Activated CD8-positive, alpha-beta memory T cell treated with anti-CD3 and anti-CD28 coated beads, Interleukin-2, amount 50 U/mL, for 1 hour (primary cell): ENCODE data around the gene MAD1L1.
"Not testable (repeated sequence)": the region's sequence is repeated elsewhere in the genome, so short reads cannot be mapped to it uniquely, and the experiment has no call there.

Source experiments
- DNase-seq: peaks from one replicate; pipeline ENCODE4 v3.0.0-alpha.2; 2020; ENCODE audit errors: extremely low read depth

MAD1L1 gene

GRCh38 chr7:1990001-1990670 is 242.6 kb downstream of the MAD1L1 start:
- DNase-seq: no peak

DNA sequence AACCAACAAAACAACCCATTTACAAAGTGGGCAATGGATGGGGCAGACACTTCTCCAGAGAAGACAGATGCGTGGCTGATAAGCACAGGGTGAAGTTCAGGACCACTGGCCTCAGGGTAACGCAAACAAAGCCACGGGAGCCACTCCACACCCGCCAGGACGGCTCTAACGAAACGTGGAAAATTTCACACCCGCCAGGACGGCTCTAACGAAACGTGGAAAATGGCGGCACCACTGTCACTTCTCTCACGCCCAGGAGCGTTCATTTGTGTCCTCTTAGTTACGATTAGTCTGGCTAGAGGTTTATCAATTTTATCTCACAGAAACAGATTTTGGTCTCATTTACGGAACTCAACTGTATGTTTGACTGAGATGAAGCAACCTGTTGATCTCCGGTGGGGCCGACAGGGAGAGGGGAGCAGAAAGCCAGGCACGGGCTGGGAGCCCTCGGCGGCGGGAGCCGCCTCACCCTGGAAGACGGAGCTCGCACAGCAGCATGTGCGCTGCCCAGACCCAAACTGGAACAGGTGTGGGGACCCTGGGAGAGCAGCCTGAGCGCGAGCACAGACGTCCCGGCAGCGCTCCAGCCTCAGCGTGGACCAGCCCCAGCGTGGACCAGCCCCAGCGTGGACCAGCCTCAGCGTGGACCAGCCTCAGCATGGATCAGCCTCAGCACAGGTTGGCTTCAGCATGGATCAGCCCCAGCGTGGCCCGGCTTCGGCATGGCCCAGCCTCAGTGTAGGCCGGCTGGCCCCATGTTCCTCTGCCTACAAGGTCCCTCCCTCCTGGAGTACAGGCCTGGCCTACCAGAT is 243.5 kb downstream of the MAD1L1 start:
- DNase-seq: no peak

DNA sequence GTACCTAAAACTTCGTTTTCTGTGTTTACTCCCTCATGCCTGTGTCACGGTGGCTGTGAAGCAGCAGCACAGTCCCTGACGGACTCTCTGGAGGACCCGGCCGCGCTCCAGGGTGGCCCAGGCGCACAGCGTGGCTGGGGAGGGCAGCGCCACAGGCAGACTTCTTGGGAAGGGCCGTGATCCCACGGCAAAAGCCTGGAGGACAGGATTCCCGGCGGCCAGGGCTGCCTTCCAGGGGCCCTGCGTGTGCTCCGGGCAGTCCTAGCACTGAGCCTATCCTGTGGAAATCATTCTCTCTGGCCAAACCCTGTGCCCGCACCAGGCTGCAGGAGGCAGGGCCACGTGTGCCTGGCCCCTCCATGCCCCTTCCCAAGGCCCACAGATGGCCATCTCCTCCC is 244.2 kb downstream of the MAD1L1 start:
- no peak for DNase-seq

DNA sequence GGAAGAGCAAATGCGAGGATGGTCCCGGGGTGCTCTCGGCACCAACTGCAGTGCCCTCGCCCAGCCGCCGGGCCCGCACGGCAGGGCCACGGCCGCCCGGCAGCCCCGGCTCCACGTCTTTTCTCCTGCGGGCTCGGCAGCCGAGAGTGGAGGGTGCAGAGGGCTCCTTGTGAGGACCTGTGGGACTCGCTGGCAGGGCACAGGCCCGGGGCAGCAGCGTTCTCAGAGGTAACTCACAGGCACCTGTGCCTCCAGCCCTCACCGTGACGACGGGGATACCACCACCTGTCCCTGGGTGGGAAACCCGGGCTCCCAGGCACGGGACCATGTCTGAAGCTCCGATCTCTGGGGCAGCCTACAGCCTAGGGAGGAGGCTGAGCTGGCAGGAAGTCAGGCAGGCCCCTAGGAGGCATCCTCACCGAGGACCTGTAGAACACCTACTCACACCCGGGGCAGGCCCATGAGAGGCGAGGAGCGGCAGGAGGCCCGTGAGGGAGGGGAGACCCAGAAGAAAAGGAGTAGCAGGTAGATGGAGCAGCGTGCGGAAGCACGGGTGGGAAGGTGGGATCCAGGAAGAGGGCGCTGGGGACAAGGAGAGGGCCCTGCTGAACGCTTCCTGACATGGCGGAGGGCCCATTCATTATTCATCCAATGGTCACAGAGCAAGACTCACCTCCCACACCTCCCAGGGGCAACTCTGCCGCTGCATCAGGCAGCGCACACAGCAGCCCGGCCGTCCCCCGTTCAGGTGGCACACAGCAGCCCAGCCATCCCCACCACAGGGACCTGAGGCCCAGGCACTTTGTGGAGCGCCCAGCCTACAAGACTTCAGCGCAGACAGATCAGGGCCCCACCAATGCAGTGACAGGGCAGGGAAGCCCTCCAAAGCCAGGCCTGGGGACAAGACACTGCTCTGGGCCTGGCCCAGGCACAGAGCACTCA is 244.9 kb downstream of the MAD1L1 start:
- no peak for DNase-seq

DNA sequence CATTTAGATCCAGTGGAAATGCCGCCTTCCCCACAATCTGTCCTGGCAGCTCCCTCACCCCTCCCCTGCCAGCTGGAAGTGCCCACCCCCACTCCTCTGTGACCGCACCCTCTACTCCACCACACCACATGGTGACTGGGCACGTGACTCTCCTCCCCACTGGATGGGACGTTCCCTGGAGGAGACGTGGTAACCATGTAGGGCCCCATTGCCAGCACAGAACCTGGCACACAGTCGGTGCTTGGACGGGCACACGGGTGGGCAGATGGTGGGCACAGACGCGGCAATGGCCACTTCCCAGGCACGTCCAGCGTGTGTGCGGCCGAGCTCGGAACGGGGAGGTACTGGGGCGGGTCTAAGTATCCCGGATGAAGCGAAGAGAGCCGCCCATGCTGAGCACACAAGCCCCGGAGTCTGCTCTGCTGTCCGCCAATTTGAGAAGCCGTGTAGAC is 245.6 kb downstream of the MAD1L1 start:
- DNase-seq: no peak

DNA sequence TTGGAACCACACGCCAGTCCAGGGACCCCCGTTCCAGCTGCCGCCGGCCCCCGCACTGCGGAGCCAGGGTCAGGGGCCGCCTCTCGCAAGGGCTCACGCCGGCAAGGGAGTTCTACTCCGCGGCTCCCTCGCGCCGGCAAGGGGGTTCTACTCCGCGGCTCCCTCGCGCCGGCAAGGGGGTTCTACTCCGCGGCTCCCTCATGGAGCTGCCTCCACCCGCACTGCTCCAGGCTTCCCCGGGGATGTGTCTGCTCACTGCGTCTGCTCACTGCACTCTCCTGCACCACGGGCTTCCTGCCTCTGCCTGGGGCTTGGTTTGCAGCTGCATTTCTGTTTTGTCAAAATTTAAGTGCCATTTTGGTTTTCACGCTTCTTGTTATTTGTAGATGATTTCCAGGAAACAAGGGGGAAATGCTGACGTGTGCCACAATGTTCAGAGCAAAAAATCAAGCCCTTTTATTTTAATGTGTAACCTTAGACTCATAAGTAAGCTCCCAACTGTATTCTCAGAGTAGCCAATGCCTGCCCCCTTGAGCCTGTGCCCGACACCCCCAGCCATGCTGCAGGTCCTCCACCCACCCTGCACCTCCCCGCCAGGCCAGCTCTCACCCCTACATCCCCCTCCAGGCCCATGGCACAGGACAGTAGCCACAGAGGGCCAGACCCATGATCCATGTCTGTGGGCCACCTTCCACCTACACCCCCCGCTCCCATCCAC is 246.2 kb downstream of the MAD1L1 start:
- no peak for DNase-seq

GRCh38 chr7:1985936-1986335 is 246.8 kb downstream of the MAD1L1 start:
- DNase-seq: no peak

- no peak for DNase-seq
Measured at GRCh38 chr7:1985042-1985441, 247.7 kb downstream of the MAD1L1 start.

DNA sequence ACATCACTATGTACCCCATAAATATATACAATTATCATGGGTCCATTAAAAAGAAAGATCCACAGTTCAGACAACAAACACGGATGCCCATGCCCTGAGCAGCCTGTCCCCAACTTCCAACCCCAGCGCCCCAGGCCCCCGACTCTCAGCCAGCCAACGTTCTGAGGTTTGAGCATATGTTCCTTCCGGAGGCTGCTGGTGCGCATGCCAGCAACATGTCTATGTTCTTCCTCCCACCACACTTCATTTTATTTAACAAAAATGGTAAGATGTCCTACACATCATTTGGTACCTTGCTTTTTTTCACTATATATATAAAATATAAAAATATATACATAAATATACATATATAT is 250.9 kb downstream of the MAD1L1 start:
- DNase-seq: no peak

DNA sequence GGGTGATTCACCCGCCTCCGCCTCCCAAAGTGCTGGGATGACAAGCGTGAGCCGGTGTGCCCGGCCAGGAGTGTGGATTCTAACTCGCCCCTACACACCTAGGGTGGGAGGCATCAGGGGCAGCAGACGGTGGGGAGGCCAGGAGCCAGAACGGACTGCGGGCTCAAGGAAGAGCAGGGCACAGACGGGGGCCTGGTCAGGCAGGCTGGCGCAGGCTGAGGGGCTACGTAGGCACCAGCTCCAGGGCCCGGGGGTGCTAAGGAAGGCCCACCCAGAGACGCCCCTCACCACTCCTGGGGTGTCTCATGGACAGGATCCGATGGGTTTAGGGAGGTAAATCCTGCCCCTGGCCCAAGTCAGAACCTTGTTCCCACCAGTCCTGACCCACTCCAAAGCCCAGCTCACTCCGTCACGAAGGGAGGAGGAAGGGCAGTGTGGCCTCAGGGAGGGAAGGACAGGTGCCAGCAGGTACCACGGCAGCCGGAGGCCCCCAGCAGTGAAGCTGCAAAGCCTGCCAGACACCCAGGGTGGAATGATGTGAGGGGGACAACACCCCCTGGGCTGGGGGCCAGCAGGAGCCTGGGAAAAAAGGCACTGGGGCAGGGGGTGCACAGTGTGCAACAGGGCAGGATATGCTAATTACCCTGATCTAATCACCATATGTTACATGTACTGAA is 251.4 kb downstream of the MAD1L1 start:
- no peak for DNase-seq

- DNase-seq: no peak
Measured at GRCh38 chr7:1979591-1980560, 252.9 kb downstream of the MAD1L1 start.

DNA sequence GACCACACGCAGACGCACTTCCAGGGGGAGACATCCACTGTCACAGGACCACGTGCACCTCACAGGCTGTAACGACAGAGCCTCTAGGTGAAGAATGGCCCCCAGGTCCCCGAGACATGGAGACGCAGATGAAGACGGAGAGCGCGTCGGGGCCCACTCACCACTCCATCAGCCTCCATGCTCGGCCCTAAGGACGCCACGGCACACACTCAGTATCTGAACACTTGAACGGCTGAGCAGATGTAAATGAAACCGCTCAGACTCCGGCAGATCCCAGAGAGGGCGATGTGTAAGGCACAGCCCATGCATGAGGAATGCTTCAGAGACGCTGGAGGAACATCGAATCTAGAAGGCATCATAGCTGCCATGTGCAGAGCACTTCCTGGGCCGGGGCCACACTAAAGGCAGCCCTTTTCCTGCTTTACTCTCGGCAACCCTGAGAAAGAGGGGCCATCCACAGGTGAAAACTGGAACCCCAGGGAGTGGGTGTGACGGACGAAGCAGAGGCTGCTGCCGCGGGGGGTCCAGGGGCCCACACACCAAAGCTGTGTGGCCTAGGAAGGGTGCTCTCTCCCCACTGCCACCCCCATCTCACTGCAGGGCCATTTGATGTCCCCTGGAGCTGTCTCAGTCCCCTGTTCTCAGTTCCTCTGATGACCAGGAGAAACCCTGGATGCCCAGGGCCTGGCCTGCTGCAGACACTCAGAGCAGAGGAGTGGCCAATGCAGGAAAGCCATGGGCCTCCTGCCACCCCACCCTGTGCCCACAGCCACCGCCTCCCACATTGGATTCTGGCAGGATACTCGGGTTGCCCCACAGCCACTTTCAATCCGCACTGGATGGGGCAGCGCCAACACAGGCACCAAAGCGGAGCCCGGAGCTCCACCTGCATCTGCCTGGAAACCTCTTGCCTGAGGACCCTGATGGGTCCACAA is 253.8 kb downstream of the MAD1L1 start:
- no peak for DNase-seq

DNA sequence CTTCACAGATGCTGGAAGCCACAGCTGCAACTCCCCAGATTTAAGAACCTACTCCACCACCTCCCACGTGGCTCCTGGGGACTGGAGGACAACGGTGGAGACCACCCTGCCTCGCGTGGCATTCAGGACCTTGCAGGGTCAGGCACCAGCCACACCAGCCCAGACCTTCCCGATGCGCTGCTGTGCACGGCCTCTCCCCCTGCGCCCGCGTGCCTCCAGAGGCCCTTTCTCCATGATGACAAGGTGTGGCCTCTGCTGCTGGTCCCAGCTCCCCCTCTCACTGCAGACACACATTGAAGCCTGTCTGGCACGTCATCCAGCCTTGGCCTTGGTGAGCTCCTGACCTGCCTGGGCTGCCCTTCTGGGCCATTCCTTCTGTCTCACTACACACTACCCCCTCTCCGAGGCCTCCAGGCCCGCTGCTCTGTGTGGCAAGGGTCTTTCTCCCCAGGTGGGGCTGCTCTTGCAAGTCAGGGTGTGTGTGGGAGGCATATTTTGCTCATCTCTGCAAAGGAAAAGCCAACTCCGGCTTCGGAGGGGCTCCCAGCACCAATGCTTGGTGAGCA is 254.8 kb downstream of the MAD1L1 start:
- DNase-seq: no peak

DNA sequence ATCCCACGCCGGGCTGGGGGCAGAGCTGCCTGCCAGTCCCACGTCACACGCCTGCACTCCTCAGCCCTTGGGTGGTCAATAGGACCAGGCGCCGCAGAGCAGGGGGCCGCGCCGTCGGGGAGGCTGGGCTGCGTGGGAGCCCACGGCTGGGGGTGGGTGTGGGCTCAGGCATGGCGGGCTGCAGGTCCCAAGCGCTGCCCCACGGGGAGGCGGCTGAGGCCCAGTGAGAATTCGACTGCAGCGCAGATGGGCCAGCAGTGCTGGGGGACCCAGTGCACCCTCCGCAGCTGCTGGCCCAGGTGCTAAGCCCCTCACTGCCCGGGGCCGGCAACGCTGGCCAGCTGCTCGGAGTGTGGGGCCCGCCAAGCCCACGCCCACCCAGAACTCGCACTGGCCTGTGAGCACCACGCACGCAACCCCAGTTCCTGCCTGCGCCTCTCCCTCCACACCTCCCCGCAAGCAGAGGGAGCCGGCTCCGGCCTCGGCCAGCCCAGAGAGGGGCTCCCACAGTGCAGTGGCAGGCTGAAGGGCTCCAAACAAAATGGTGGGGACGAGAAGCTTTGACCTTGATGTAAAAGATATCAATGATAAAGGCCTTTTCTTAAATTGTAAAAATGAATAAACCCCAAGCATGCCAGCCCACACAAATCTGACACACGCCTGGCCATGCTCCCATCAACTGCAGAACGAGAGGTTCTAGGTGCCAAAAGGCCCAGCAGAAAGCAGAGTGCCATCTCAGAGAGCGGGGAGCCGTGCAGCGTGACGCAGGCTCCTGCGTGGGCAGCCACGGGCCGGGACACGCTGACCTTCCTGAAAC is 255.5 kb downstream of the MAD1L1 start:
- DNase-seq: no peak

DNA sequence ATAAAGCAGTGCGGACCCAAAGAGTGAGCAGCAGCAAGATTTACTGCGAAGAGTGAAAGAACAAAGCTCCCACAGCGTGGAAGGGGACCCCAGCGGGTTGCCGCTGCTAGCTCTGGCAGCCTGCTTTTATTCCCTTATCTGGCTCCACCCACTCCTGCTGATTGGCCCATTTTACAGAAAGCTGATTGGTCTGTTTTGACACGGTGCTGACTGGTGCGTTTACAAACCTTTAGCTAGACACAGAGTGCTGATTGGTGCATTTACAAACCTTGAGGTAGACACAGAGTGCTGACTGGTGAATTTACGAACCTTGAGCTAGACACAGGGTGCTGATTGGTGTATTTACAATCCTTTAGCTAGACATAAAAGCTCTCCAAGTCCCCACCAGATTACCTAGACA is 256.2 kb downstream of the MAD1L1 start:
- not testable (repeated sequence) for DNase-seq

GRCh38 chr7:1975581-1975980 is 257.2 kb downstream of the MAD1L1 start:
- DNase-seq: no peak

DNA sequence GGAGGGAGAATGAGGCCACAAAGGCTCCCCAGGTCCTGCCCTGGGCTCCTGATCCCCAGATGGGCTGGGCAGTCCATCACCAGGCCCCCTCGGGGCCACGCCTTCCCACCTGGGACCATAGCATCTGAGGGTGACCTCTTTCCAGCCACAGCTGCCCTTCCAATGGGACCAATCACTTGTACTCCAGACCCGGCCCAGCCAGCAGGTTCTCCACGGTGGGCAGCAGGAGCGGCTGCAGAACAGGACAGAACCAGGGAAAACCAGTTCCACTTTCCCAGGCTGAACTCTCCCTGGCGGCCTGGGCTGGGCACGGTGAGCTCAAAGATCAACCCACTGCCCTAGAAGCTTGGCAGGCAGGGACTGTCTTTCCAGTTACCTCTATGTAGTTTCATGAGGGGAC is 257.6 kb downstream of the MAD1L1 start:
- no peak for DNase-seq
